HG02970 (cell line): ENCODE measurements around the gene PPA1.
"Not testable (repeated sequence)": the region's sequence is repeated elsewhere in the genome, so short reads cannot be mapped to it uniquely, and the experiment has no call there.

ENCODE experiments used
- ATAC-seq: cut with Tn5 transposase; IDR thresholded peaks from one replicate; pipeline ENCODE4 v1.9.1; 2021; ENCODE audit warnings: mild to moderate bottlenecking, moderate library complexity, moderate number of reproducible peaks; ENCODE audit not compliant: unreplicated experiment, low FRiP score

Gene PPA1

GRCh38 chr10:70233109-70233938, at the start of gene PPA1:
Gene PPA1 (minus strand): TSS chr10:70233429. CDS start chr10:70233327, 102 bp downstream.
- peak; percentile 92 for ATAC-seq

GRCh38 chr10:70281609-70282008, 48.4 kb upstream of the PPA1 start:
- ATAC-seq: no peak

GRCh38 chr10:70280099-70280498, 46.9 kb upstream of the PPA1 start:
- ATAC-seq: no peak

GRCh38 chr10:70277396-70278030, 44.3 kb upstream of the PPA1 start:
- no peak for ATAC-seq

GRCh38 chr10:70274643-70275042, 41.4 kb upstream of the PPA1 start:
- no peak for ATAC-seq

GRCh38 chr10:70272925-70273316, 39.7 kb upstream of the PPA1 start:
- peak; percentile 50 for ATAC-seq

- no peak for ATAC-seq
These were observed 39.0 kb upstream of the PPA1 start for GRCh38 chr10:70271996-70272924.

GRCh38 chr10:70270952-70271351, 37.7 kb upstream of the PPA1 start:
- ATAC-seq: no peak

- ATAC-seq: no peak
These were observed 36.5 kb upstream of the PPA1 start for GRCh38 chr10:70269741-70270140.

GRCh38 chr10:70268376-70268775, 35.1 kb upstream of the PPA1 start:
- ATAC-seq: no peak

- ATAC-seq: no peak
These were observed 34.1 kb upstream of the PPA1 start for GRCh38 chr10:70267161-70267933.

- no peak for ATAC-seq
These were observed 33.5 kb upstream of the PPA1 start for GRCh38 chr10:70266701-70267100.

- ATAC-seq: no peak
These were observed 32.8 kb upstream of the PPA1 start for GRCh38 chr10:70266056-70266455.

GRCh38 chr10:70265032-70265689, 31.9 kb upstream of the PPA1 start:
- no peak for ATAC-seq

GRCh38 chr10:70260734-70261133, 27.5 kb upstream of the PPA1 start:
- ATAC-seq: no peak

- ATAC-seq: no peak
These were observed 27.0 kb upstream of the PPA1 start for GRCh38 chr10:70260259-70260658.

GRCh38 chr10:70258216-70258615, 25.0 kb upstream of the PPA1 start:
- no peak for ATAC-seq

- ATAC-seq: not testable (repeated sequence)
These were observed 24.6 kb upstream of the PPA1 start for GRCh38 chr10:70257816-70258215.

GRCh38 chr10:70256463-70256862, 23.2 kb upstream of the PPA1 start:
- no peak for ATAC-seq
